Activated T-helper 2 cell treated with anti-CD3 and anti-CD28 coated beads, Interferon-gamma antibody, Interleukin-2, Interleukin-4, amounts not matched to agents 10 μg/mL and 5 μg/mL and 100 μg/mL, durations not matched to agents 14 hours and 24 hours and 36 hours (primary cell): ENCODE results near the gene PIK3CD. TPM values are rescaled to one million over a fixed set of nuclear protein-coding genes. Genes with fewer than 3 reads are reported as not detected.
"Not testable (repeated sequence)": the region's sequence is repeated elsewhere in the genome, so short reads cannot be mapped to it uniquely, and the experiment has no call there.

Experiments
- DNase-seq: peaks from one replicate; pipeline ENCODE4 v3.0.0; 2021; ENCODE audit warnings: low spot score
- H3K27ac Mint-ChIP-seq: one replicate; pipeline ENCODE4 v1.8.0; 2021; ENCODE audit warnings: mixed read lengths
- H3K27me3 Mint-ChIP-seq: one replicate; pipeline ENCODE4 v1.8.0; 2021; ENCODE audit warnings: low read depth, mixed read lengths
- H3K36me3 Mint-ChIP-seq: one replicate; pipeline ENCODE4 v1.8.0; 2021; ENCODE audit warnings: low read depth, mixed read lengths
- H3K4me1 Mint-ChIP-seq: one replicate; pipeline ENCODE4 v1.8.0; 2021; ENCODE audit warnings: low read depth, mixed read lengths
- H3K4me3 Mint-ChIP-seq: one replicate; pipeline ENCODE4 v1.8.0; 2021; ENCODE audit warnings: low read depth, mild to moderate bottlenecking, moderate library complexity, mixed read lengths
- H3K9me3 Mint-ChIP-seq: one replicate; pipeline ENCODE4 v1.8.0; 2021; ENCODE audit warnings: mixed read lengths
- intact Hi-C: fragments of 100-400 bp; cut with micrococcal nuclease; formaldehyde crosslinking; loops from one replicate; pipeline ENCODE4 v1.15.1; 2023
- total RNA-seq: library from RNA; stranded (reverse); gene quantifications from 2 replicates; pipeline ENCODE4 v1.2.3, GENCODE V29; 2022

The PIK3CD gene
- total RNA-seq, 1 donor from 2014 or later = 184 TPM

GRCh38 chr1:9671377-9672140, 20.0 kb downstream of the PIK3CD start:
- H3K36me3 Mint-ChIP-seq = peaks cover 63% of the 10 kb centered on the region
- intact Hi-C loops = loop anchor here (2.0 to 5.0 kb wide), 2 partner anchors 15 to 44 kb away; no protein-coding TSS in a partner anchor
- peaks cover 34% of the 10 kb centered on the region for H3K4me1 Mint-ChIP-seq
- H3K4me3 Mint-ChIP-seq = no peak overlapping the region
- no peaks in the 10 kb centered on the region for H3K27me3 Mint-ChIP-seq
- no peak for DNase-seq
- no peaks in the 10 kb centered on the region for H3K9me3 Mint-ChIP-seq
- peak overlapping the region; percentile 59 for H3K27ac Mint-ChIP-seq

GRCh38 chr1:9672444-9672843, 20.9 kb downstream of the PIK3CD start:
- Mint-ChIP-seq H3K4me3 (no peak overlapping the region), H3K27ac (peak overlapping the region; percentile 38), H3K9me3 (no peaks in the 10 kb centered on the region), H3K4me1 (peaks cover 39% of the 10 kb centered on the region), H3K36me3 (peaks cover 71% of the 10 kb centered on the region), H3K27me3 (no peaks in the 10 kb centered on the region)
- intact Hi-C loops = loop anchor here (5.0 kb wide), 1 partner anchor 45 kb away; no protein-coding TSS in a partner anchor
- no peak for DNase-seq

- Mint-ChIP-seq H3K9me3 (no peaks in the 10 kb centered on the region), H3K27me3 (no peaks in the 10 kb centered on the region), H3K4me3 (no peak overlapping the region), H3K36me3 (peaks cover 69% of the 10 kb centered on the region), H3K27ac (no peak overlapping the region), H3K4me1 (peaks cover 32% of the 10 kb centered on the region)
- DNase-seq = no peak
- intact Hi-C loops = no loop called here
Measured at GRCh38 chr1:9675393-9675792, 23.9 kb downstream of the PIK3CD start.

GRCh38 chr1:9676128-9676527, 24.6 kb downstream of the PIK3CD start:
- H3K27me3 Mint-ChIP-seq, DNase-seq, H3K4me3 Mint-ChIP-seq, H3K9me3 Mint-ChIP-seq, intact Hi-C loops: not testable (repeated sequence)
- peak overlapping the region; percentile 4 for H3K27ac Mint-ChIP-seq
- H3K36me3 Mint-ChIP-seq = peaks cover 68% of the 10 kb centered on the region
- H3K4me1 Mint-ChIP-seq = peaks cover 32% of the 10 kb centered on the region

GRCh38 chr1:9676815-9677393, 25.4 kb downstream of the PIK3CD start:
- no peak for DNase-seq
- H3K27ac Mint-ChIP-seq = peak overlapping the region; percentile 4
- no peaks in the 10 kb centered on the region for H3K27me3 Mint-ChIP-seq
- peaks cover 66% of the 10 kb centered on the region for H3K36me3 Mint-ChIP-seq
- no peaks in the 10 kb centered on the region for H3K9me3 Mint-ChIP-seq
- H3K4me1 Mint-ChIP-seq = peaks cover 27% of the 10 kb centered on the region
- intact Hi-C loops = no loop called here
- no peak overlapping the region for H3K4me3 Mint-ChIP-seq

- H3K9me3 Mint-ChIP-seq = no peaks in the 10 kb centered on the region
- H3K27ac Mint-ChIP-seq = no peak overlapping the region
- intact Hi-C loops = no loop called here
- no peaks in the 10 kb centered on the region for H3K27me3 Mint-ChIP-seq
- no peak overlapping the region for H3K4me3 Mint-ChIP-seq
- H3K4me1 Mint-ChIP-seq = peaks cover 31% of the 10 kb centered on the region
- no peak for DNase-seq
- H3K36me3 Mint-ChIP-seq = peaks cover 53% of the 10 kb centered on the region
Measured at GRCh38 chr1:9680091-9680490, 28.6 kb downstream of the PIK3CD start.

GRCh38 chr1:9680828-9681227, 29.3 kb downstream of the PIK3CD start:
- Mint-ChIP-seq H3K4me1 (peaks cover 33% of the 10 kb centered on the region), H3K27me3 (no peaks in the 10 kb centered on the region), H3K4me3 (no peak overlapping the region), H3K27ac (no peak overlapping the region), H3K9me3 (no peaks in the 10 kb centered on the region), H3K36me3 (peaks cover 52% of the 10 kb centered on the region)
- no peak for DNase-seq
- intact Hi-C loops = no loop called here

GRCh38 chr1:9684801-9685200, 33.3 kb downstream of the PIK3CD start:
- no peak overlapping the region for H3K4me3 Mint-ChIP-seq
- H3K4me1 Mint-ChIP-seq = peaks cover 41% of the 10 kb centered on the region
- intact Hi-C loops = loop anchor here (5.0 kb wide), 1 partner anchor 42 kb away; no protein-coding TSS in a partner anchor
- H3K36me3 Mint-ChIP-seq = peaks cover 26% of the 10 kb centered on the region
- H3K27me3 Mint-ChIP-seq = no peaks in the 10 kb centered on the region
- DNase-seq = no peak
- no peaks in the 10 kb centered on the region for H3K9me3 Mint-ChIP-seq
- H3K27ac Mint-ChIP-seq = peak overlapping the region; percentile 64

GRCh38 chr1:9687120-9687873, 35.8 kb downstream of the PIK3CD start:
- intact Hi-C loops = loop anchor here (2.0 to 5.0 kb wide), 2 partner anchors 16 to 40 kb away; no protein-coding TSS in a partner anchor
- peak; percentile 34 for DNase-seq
- H3K27ac Mint-ChIP-seq = peak overlapping the region; percentile 86
- H3K4me3 Mint-ChIP-seq = peak overlapping the region; percentile 65
- H3K36me3 Mint-ChIP-seq = peaks cover 31% of the 10 kb centered on the region
- H3K9me3 Mint-ChIP-seq = no peaks in the 10 kb centered on the region
- no peaks in the 10 kb centered on the region for H3K27me3 Mint-ChIP-seq
- peaks cover 56% of the 10 kb centered on the region for H3K4me1 Mint-ChIP-seq

GRCh38 chr1:9687874-9688582, 36.5 kb downstream of the PIK3CD start:
- no peak for DNase-seq
- Mint-ChIP-seq H3K4me1 (peaks cover 56% of the 10 kb centered on the region), H3K36me3 (peaks cover 37% of the 10 kb centered on the region), H3K9me3 (no peaks in the 10 kb centered on the region), H3K27ac (peak overlapping the region; percentile 86), H3K4me3 (peak overlapping the region; percentile 65), H3K27me3 (no peaks in the 10 kb centered on the region)
- intact Hi-C loops = loop anchor here (2.0 to 5.0 kb wide), 2 partner anchors 17 to 39 kb away; no protein-coding TSS in a partner anchor

GRCh38 chr1:9688599-9688998, 37.1 kb downstream of the PIK3CD start:
- peaks cover 56% of the 10 kb centered on the region for H3K4me1 Mint-ChIP-seq
- H3K27ac Mint-ChIP-seq = peak overlapping the region; percentile 60
- intact Hi-C loops = loop anchor here (5.0 kb wide), 1 partner anchor 39 kb away; no protein-coding TSS in a partner anchor
- H3K4me3 Mint-ChIP-seq = peak overlapping the region; percentile 65
- H3K36me3 Mint-ChIP-seq = peaks cover 35% of the 10 kb centered on the region
- H3K27me3 Mint-ChIP-seq = no peaks in the 10 kb centered on the region
- H3K9me3 Mint-ChIP-seq = no peaks in the 10 kb centered on the region
- DNase-seq = no peak

GRCh38 chr1:9689011-9689706, 37.6 kb downstream of the PIK3CD start:
- peaks cover 36% of the 10 kb centered on the region for H3K36me3 Mint-ChIP-seq
- no peak overlapping the region for H3K27ac Mint-ChIP-seq
- H3K4me1 Mint-ChIP-seq = peaks cover 57% of the 10 kb centered on the region
- no peaks in the 10 kb centered on the region for H3K27me3 Mint-ChIP-seq
- no peaks in the 10 kb centered on the region for H3K9me3 Mint-ChIP-seq
- peak overlapping the region; percentile 65 for H3K4me3 Mint-ChIP-seq
- intact Hi-C loops = loop anchor here (5.0 kb wide), 1 partner anchor 38 kb away; no protein-coding TSS in a partner anchor
- peak; percentile 74 for DNase-seq
